Measurements from ENCODE around the gene POM121L12. TPM values are rescaled to one million over a fixed set of nuclear protein-coding genes. Genes with fewer than 3 reads are reported as not detected.

POM121L12 gene
- total RNA-seq, 1 experiment from 2014 or later: not detected

DNA sequence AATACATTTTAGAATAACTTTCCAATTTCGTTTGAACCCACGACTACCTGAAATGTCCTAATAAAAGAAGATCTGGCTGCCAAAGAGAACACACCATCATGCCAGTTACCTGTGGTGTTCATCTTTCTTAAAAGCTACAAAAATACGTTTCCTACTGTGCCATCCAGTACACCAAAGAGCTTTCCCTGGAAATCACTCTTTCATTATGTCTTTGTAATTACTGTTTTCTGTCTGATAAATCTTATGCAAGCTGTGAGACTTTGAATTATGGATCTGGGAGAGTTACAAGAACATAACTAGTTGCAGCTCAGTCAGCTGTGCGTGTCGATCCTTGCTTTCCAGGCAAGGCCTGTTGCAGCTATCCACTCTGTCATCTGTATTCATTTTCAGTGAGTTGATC is 12.5 kb upstream of the POM121L12 start (continued):
- TF ChIP-seq ZSCAN18 (CRISPR knock-in tag; IDR thresholded peaks at IDR 0.05): no peak
- TF ChIP-seq GRHL2 (CRISPR knock-in tag; IDR thresholded peaks at IDR 0.05; ENCODE audit: insufficient replicate concordance, severe bottlenecking): no peak
- no peak for TF ChIP-seq E2F4 (CRISPR knock-in tag; IDR thresholded peaks at IDR 0.05; ENCODE audit: borderline replicate concordance, low read depth)
- no peak for TF ChIP-seq MXD4 (CRISPR knock-in tag; IDR thresholded peaks at IDR 0.05; ENCODE audit: borderline replicate concordance)
- TF ChIP-seq, protein P1, sequence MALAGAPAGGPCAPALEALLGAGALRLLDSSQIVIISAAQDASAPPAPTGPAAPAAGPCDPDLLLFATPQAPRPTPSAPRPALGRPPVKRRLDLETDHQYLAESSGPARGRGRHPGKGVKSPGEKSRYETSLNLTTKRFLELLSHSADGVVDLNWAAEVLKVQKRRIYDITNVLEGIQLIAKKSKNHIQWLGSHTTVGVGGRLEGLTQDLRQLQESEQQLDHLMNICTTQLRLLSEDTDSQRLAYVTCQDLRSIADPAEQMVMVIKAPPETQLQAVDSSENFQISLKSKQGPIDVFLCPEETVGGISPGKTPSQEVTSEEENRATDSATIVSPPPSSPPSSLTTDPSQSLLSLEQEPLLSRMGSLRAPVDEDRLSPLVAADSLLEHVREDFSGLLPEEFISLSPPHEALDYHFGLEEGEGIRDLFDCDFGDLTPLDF (CRISPR knock-in tag; IDR thresholded peaks at IDR 0.05): no peak
- no peak for TF ChIP-seq ZNF396 (CRISPR knock-in tag; IDR thresholded peaks at IDR 0.05; ENCODE audit: borderline replicate concordance)
- TF ChIP-seq ZNF423 (CRISPR knock-in tag; IDR thresholded peaks at IDR 0.05): no peak

DNA sequence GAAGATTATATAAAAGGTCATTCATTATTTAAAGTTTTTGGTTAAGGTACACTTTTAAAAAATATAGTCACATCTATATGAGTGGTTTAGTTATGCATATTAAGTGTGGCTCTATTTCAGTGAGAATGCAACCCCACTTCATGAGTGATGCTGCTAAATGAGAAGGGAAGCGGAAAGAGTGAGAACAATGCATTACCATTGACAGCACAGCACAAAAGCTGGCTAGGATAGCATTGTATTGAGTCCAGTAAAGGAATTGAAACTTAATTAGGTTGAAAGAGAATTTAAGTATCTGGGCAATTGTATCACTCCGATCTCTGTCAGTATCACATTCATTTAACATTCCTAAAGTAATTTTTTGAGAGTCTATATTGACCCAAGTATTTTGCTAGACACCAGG is 13.2 kb downstream of the POM121L12 start:
- Mint-ChIP-seq H3K27ac (no peak overlapping the region), H3K27me3 (ENCODE audit: low read depth) (no peaks in the 10 kb centered on the region), H3K36me3 (no peaks in the 10 kb centered on the region), H3K4me3 (no peak overlapping the region), H3K9me3 (no peaks in the 10 kb centered on the region), H3K4me1 (no peaks in the 10 kb centered on the region)
- ChIA-PET POLR2A (no interaction called here), CTCF (no interaction called here)
- ATAC-seq (no peak), DNase-seq (ENCODE audit: low spot score) (no peak)
- no peak for TF ChIP-seq NFYB (CRISPR knock-in tag; conservative IDR thresholded peaks at IDR 0.05; ENCODE audit: low read depth)

DNA sequence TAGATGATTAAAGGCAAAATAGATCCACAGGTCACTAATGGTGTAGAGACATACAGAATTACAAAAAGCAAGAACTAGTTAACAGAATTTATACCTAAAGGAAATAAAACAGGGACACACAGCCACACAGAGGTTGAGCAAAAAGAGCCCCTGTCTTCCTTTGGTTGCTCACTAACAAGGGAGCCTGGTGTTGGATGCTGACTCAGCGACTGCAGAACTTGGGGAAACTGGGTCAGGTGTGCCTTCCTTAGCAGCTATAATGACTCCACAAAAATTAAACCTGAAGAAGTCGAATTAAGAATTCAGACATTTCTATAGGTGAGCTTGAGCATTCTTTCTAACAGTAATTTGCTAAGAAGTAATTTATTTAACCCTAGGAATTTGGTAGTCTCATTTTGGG is 15.0 kb downstream of the POM121L12 start:
- Mint-ChIP-seq H3K9me3 (no peaks in the 10 kb centered on the region), H3K27me3 (ENCODE audit: low read depth) (no peaks in the 10 kb centered on the region), H3K4me1 (no peaks in the 10 kb centered on the region), H3K27ac (no peak overlapping the region), H3K36me3 (no peaks in the 10 kb centered on the region), H3K4me3 (no peak overlapping the region)
- ChIA-PET POLR2A (no interaction called here), CTCF (no interaction called here)
- ATAC-seq (no peak), DNase-seq (ENCODE audit: low spot score) (no peak)
- no peak for TF ChIP-seq ZNF263 (CRISPR knock-in tag; IDR thresholded peaks at IDR 0.05; ENCODE audit: low read depth)
- TF ChIP-seq, protein P2, sequence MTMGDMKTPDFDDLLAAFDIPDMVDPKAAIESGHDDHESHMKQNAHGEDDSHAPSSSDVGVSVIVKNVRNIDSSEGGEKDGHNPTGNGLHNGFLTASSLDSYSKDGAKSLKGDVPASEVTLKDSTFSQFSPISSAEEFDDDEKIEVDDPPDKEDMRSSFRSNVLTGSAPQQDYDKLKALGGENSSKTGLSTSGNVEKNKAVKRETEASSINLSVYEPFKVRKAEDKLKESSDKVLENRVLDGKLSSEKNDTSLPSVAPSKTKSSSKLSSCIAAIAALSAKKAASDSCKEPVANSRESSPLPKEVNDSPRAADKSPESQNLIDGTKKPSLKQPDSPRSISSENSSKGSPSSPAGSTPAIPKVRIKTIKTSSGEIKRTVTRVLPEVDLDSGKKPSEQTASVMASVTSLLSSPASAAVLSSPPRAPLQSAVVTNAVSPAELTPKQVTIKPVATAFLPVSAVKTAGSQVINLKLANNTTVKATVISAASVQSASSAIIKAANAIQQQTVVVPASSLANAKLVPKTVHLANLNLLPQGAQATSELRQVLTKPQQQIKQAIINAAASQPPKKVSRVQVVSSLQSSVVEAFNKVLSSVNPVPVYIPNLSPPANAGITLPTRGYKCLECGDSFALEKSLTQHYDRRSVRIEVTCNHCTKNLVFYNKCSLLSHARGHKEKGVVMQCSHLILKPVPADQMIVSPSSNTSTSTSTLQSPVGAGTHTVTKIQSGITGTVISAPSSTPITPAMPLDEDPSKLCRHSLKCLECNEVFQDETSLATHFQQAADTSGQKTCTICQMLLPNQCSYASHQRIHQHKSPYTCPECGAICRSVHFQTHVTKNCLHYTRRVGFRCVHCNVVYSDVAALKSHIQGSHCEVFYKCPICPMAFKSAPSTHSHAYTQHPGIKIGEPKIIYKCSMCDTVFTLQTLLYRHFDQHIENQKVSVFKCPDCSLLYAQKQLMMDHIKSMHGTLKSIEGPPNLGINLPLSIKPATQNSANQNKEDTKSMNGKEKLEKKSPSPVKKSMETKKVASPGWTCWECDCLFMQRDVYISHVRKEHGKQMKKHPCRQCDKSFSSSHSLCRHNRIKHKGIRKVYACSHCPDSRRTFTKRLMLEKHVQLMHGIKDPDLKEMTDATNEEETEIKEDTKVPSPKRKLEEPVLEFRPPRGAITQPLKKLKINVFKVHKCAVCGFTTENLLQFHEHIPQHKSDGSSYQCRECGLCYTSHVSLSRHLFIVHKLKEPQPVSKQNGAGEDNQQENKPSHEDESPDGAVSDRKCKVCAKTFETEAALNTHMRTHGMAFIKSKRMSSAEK (CRISPR knock-in tag; IDR thresholded peaks at IDR 0.05; ENCODE audit: borderline replicate concordance): no peak

GRCh38 chr7:53059591-53059990 is 24.2 kb downstream of the POM121L12 start:
- DNase-seq (ENCODE audit: low spot score): no peak
- no peaks in the 10 kb centered on the region; the same call in none of the 2 replicates for H3K27me3 Mint-ChIP-seq (ENCODE audit: low read depth)
- ATAC-seq: no peak
- H3K27ac Mint-ChIP-seq: no peak overlapping the region
- POLR2A ChIA-PET: no interaction called here
- peaks cover 26% of the 10 kb centered on the region for H3K9me3 Mint-ChIP-seq
- H3K36me3 Mint-ChIP-seq: no peaks in the 10 kb centered on the region
- CTCF ChIA-PET: no interaction called here
- H3K4me1 Mint-ChIP-seq: 0 out of 2 replicates have a peak, but pooled peaks cover 2% of the 10 kb centered on the region
- no peak overlapping the region for H3K4me3 Mint-ChIP-seq
- no peak for TF ChIP-seq SMAD4 (CRISPR knock-in tag; IDR thresholded peaks at IDR 0.05)
- TF ChIP-seq GABPB1 (CRISPR knock-in tag; IDR thresholded peaks at IDR 0.05): no peak
- no peak for TF ChIP-seq SP1 (CRISPR knock-in tag; conservative IDR thresholded peaks at IDR 0.05)
- TF ChIP-seq ZNF396 (CRISPR knock-in tag; IDR thresholded peaks at IDR 0.05; ENCODE audit: borderline replicate concordance): no peak
- TF ChIP-seq E2F5 (CRISPR knock-in tag; IDR thresholded peaks at IDR 0.05): no peak
- TF ChIP-seq, protein P3, sequence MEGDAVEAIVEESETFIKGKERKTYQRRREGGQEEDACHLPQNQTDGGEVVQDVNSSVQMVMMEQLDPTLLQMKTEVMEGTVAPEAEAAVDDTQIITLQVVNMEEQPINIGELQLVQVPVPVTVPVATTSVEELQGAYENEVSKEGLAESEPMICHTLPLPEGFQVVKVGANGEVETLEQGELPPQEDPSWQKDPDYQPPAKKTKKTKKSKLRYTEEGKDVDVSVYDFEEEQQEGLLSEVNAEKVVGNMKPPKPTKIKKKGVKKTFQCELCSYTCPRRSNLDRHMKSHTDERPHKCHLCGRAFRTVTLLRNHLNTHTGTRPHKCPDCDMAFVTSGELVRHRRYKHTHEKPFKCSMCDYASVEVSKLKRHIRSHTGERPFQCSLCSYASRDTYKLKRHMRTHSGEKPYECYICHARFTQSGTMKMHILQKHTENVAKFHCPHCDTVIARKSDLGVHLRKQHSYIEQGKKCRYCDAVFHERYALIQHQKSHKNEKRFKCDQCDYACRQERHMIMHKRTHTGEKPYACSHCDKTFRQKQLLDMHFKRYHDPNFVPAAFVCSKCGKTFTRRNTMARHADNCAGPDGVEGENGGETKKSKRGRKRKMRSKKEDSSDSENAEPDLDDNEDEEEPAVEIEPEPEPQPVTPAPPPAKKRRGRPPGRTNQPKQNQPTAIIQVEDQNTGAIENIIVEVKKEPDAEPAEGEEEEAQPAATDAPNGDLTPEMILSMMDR (IDR thresholded peaks at IDR 0.05): no peak
- no peak for TF ChIP-seq E2F4 (CRISPR knock-in tag; IDR thresholded peaks at IDR 0.05; ENCODE audit: borderline replicate concordance, low read depth)
